GM12801 (cell line): Measurements from ENCODE around the gene PRDM16.

ENCODE experiments used
- TF ChIP-seq, protein P1 (sequence below): IDR thresholded peaks from one replicate; pipeline ENCODE4 v1.5.1; 2011; ENCODE audit warnings: control low read depth; ENCODE audit not compliant: insufficient read length; ENCODE audit errors: extremely low read depth

The PRDM16 gene

DNA sequence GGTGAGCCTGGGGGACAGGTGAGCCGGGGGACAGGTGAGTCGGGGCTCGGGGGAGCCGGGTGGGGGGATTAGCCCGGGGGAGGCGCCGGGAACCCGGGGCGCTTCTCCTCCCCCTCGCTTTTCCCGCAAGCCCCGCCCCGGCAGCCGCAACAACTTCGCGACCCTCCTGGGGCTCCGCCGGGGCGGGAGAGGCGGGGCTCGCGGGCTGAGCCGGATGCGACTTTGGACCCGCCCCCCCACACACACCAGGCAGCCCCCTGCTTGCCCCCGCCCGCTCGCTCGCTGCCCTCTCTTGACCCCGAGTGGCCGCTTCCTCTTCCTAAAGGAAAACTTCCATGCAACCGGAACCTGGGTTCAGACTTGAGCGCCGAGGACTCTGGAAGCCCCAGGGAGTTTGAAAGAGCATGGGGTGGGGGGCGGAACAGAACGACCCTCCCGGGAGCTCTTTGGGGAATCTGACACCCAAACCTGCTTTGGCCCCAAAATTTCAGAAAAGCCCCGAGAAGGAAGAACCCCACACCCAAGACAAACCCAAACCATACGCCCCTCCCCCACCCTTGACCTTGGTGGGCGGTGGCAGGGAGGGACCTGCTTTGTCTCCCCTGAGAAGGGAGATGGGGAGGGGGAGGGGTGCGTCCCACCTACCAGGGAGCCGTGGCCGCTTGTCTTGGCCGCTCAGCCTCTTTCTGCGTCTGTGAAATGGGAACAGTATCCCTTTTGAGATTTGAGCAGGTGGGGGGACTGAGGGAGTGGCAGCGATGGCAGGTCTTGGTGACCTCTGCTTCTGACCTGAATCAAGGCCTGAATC lies 386.0 kb downstream of the PRDM16 start:
- TF ChIP-seq, protein P1, sequence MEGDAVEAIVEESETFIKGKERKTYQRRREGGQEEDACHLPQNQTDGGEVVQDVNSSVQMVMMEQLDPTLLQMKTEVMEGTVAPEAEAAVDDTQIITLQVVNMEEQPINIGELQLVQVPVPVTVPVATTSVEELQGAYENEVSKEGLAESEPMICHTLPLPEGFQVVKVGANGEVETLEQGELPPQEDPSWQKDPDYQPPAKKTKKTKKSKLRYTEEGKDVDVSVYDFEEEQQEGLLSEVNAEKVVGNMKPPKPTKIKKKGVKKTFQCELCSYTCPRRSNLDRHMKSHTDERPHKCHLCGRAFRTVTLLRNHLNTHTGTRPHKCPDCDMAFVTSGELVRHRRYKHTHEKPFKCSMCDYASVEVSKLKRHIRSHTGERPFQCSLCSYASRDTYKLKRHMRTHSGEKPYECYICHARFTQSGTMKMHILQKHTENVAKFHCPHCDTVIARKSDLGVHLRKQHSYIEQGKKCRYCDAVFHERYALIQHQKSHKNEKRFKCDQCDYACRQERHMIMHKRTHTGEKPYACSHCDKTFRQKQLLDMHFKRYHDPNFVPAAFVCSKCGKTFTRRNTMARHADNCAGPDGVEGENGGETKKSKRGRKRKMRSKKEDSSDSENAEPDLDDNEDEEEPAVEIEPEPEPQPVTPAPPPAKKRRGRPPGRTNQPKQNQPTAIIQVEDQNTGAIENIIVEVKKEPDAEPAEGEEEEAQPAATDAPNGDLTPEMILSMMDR, result no peak

DNA sequence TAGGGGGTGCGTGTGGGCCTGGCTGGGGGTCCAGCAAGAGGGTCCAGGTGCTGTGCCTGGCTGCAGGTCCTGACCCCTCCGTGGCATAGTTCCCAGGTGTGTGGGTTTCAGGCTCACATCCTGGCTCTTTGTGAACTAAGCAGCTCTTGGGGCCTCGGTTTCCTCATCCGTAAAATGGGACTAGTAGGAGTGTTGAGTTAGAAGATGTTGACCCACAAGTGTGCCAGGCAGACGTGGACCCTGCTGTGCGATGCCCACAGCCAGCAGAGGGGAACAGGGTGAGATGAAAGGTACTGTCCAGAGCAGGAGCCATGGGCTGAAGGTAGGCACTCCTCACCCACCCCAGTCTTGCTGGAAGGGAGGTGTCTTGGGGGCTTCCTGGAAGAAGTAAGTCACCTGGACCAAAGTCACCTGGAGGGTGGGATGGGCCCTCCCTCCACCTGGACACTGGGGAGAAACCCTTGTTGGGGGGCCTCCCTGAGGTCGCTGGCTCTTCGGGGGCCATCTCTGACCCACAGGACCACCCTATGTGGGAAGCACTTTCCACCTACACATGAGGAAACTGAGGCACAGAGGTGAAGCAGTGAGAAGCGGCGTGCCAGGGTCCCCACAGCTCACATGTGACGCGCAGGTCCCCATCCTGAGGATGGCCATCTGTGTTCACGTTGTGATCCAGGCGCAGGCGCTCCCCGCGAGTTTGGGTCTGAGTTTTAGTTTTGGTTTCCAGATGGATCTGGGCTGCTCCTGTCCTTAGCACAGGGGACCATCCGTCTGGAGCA lies 386.9 kb downstream of the PRDM16 start:
- TF ChIP-seq, protein P1, result no peak

GRCh38 chr1:3456449-3456963 lies 387.5 kb downstream of the PRDM16 start:
- TF ChIP-seq, protein P1, result no peak

DNA sequence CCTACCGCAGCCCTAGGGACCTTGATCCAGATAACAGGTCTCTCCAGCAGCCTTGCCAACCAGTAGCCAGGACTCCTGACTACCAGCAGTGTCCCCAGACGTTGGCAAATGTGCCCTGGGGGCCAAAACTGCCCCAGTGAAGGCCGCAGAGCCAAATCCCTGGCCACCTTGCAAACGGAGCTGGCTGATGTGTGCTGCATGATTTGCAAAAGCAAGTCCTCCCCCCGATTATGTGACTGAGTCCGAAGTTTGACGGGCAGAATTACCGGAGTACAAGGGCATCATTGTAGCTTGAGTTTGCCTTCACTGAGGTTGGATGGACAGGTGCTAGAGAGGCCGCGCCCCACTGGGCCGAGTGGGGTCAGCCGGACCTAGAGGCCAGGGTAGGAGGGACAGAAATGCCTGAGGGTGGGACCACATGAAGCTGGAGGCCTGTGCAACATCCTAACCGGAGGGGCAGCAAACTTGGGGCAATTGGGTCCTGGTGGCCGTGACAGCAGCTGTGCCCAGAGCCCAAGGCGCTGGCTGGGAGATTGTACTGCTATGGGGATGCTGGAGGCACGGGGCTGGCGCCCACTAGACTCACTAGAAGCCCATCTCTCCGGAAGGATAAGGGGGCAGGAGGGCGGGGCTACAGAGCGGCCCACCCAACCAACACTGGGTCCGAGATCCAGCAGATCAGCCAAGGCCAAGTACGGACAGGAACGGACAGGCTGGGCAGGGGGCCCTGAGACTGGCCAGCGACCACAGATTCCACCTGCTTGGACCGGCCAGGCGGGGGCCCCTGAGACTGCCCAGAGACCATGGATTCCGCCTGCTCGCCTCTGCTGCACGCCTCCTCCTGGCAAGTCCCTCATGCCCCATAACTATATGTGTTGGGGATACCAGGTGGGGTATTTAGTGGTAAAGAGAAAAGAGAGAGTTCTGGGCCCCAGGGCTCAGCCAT lies 388.2 kb downstream of the PRDM16 start:
- TF ChIP-seq, protein P1, result no peak

GRCh38 chr1:3457910-3458883 lies 389.2 kb downstream of the PRDM16 start:
- TF ChIP-seq, protein P1, result no peak

GRCh38 chr1:3459051-3459908 lies 390.3 kb downstream of the PRDM16 start:
- TF ChIP-seq, protein P1, result no peak
